PC-3 (cell line): Measurements from ENCODE around the gene BPIFB3. TPM values are rescaled to one million over a fixed set of nuclear protein-coding genes. Genes with fewer than 3 reads are reported as not detected.

Experiments
- ATAC-seq: fragments of 200-7000 bp; cut with Tn5 transposase; 2 replicates; pipeline ENCODE4 v1.9.1; 2020; ENCODE audit warnings: mild to moderate bottlenecking, moderate library complexity
- BruUV-seq: library from RNA; stranded (reverse); fragments of 400-500 nt; replicated peaks from 2 replicates; lab custom pipeline; 2021; lab: Mats Ljungman, UMichigan
- CTCF ChIA-PET: fragments of 300-600 bp; sonication (Branson Sonifier 250); formaldehyde crosslinking; loops from one replicate; lab custom pipeline; 2022; ENCODE audit warnings: antibody characterized with exemption; lab: Charles Lee
- POLR2A ChIA-PET: fragments of 300-600 bp; sonication (Branson Sonifier 250); formaldehyde crosslinking; loops from one replicate; lab custom pipeline; 2022; ENCODE audit warnings: antibody characterized with exemption; ENCODE audit not compliant: unreplicated experiment; lab: Charles Lee
- DNase-seq: peaks from one replicate; pipeline ENCODE4 v3.0.0-alpha.2; 2015
- H2AFZ ChIP-seq: fragments of 300-600 bp; sonication (generic); 2 replicates; pipeline ENCODE4 v1.6.0; 2016; ENCODE audit warnings: antibody characterized with exemption, low read length
- H3F3A ChIP-seq: fragments of 300-600 bp; sonication (generic); one replicate; pipeline ENCODE4 v1.6.0; 2017; ENCODE audit warnings: antibody characterized with exemption, low read length, control low read depth, mild to moderate bottlenecking; ENCODE audit not compliant: unreplicated experiment
- H3K27ac ChIP-seq: fragments of 300-600 bp; sonication (generic); 2 replicates; pipeline ENCODE4 v1.5.1; 2016; ENCODE audit warnings: mild to moderate bottlenecking, low read length
- H3K27me3 ChIP-seq: fragments of 300-600 bp; sonication (generic); 2 replicates; pipeline ENCODE4 v1.6.1; 2016; ENCODE audit warnings: low read length, mixed read lengths
- H3K36me3 ChIP-seq: fragments of 300-600 bp; sonication (generic); 2 replicates; pipeline ENCODE4 v1.6.1; 2016; ENCODE audit warnings: low read depth, mixed run types, low read length, mixed read lengths
- H3K4me1 ChIP-seq: fragments of 300-600 bp; sonication (generic); 2 replicates; pipeline ENCODE4 v1.5.1; 2016; ENCODE audit warnings: low read length; ENCODE audit not compliant: insufficient read depth
- H3K4me2 ChIP-seq: fragments of 300-600 bp; sonication (generic); 2 replicates; pipeline ENCODE4 v1.6.0; 2016; ENCODE audit warnings: low read length
- H3K4me3 ChIP-seq: fragments of 300-600 bp; sonication (generic); 2 replicates; pipeline ENCODE4 v1.5.1; 2016; ENCODE audit warnings: mild to moderate bottlenecking, low read length, mixed read lengths
- H3K79me2 ChIP-seq: fragments of 300-600 bp; sonication (generic); 2 replicates; pipeline ENCODE4 v1.6.1; 2017; ENCODE audit warnings: low read length, mixed read lengths
- H3K9ac ChIP-seq: fragments of 300-600 bp; sonication (generic); 2 replicates; pipeline ENCODE4 v1.6.0; 2016; ENCODE audit warnings: mild to moderate bottlenecking, low read length
- H3K9me2 ChIP-seq: fragments of 300-600 bp; sonication (generic); replicated peaks from 2 replicates; pipeline ENCODE4 v1.6.1; 2016; ENCODE audit warnings: mixed run types, low read length, mixed read lengths
- H3K9me3 ChIP-seq: fragments of 300-600 bp; sonication (generic); 2 replicates; pipeline ENCODE4 v1.6.1; 2016; ENCODE audit warnings: low read length, mixed read lengths
- H4K20me1 ChIP-seq: fragments of 300-600 bp; sonication (generic); 2 replicates; pipeline ENCODE4 v1.6.1; 2016; ENCODE audit warnings: low read length, mixed read lengths
- CTCF ChIP-seq: fragments of 300-600 bp; sonication (generic); conservative IDR thresholded peaks from 2 replicates; pipeline ENCODE4 v1.5.1; 2017; ENCODE audit warnings: antibody characterized with exemption, low read depth, mild to moderate bottlenecking, low read length
- EZH2 ChIP-seq: fragments of 300-600 bp; sonication (generic); IDR thresholded peaks from one replicate; pipeline ENCODE4 v1.6.1; 2017; ENCODE audit warnings: antibody characterized with exemption, mild to moderate bottlenecking, low read length; ENCODE audit not compliant: unreplicated experiment
- EZH2phosphoT487 ChIP-seq: fragments of 300-600 bp; sonication (generic); IDR thresholded peaks from 2 replicates; pipeline ENCODE4 v1.6.1; 2018; ENCODE audit warnings: mild to moderate bottlenecking, antibody characterized with exemption, low read length, borderline replicate concordance
- intact Hi-C: fragments of 100-400 bp; cut with micrococcal nuclease; formaldehyde crosslinking; loops from 2 replicates; pipeline ENCODE4 v1.9.0; 2023
- total RNA-seq: library from RNA; depleted of rRNA; stranded (reverse); fragments of >200 nt; gene quantifications from 2 replicates; pipeline ENCODE4 v1.2.3, GENCODE V29; 2014

BPIFB3 gene
- total RNA-seq, 1 experiment from 2014 or later: not detected

- H3K27ac ChIP-seq: no peak overlapping the region
- no peak for DNase-seq
- CTCF ChIA-PET: no interaction called here
- no peak overlapping the region for H3K4me2 ChIP-seq
- H3K27me3 ChIP-seq: 0 out of 2 replicates have a peak, but pooled peaks cover 3% of the 10 kb centered on the region
- H3K79me2 ChIP-seq: no peaks in the 10 kb centered on the region
- no TSS peak for BruUV-seq
- H3K4me1 ChIP-seq: no peaks in the 10 kb centered on the region
- H4K20me1 ChIP-seq: no peaks in the 10 kb centered on the region
- H2AFZ ChIP-seq: no peak overlapping the region
- no peak overlapping the region for H3K9ac ChIP-seq
- H3K36me3 ChIP-seq: no peaks in the 10 kb centered on the region
- H3K9me2 ChIP-seq: no peaks in the 10 kb centered on the region
- no peaks in the 10 kb centered on the region for H3K9me3 ChIP-seq
- TF ChIP-seq CTCF (no peak), EZH2 (no peak), EZH2phosphoT487 (no peak)
- ATAC-seq: no peak
- POLR2A ChIA-PET: no interaction called here
- no peaks in the 10 kb centered on the region for H3F3A ChIP-seq
- H3K4me3 ChIP-seq: no peak overlapping the region
- intact Hi-C loops: no loop called here
Observed at GRCh38 chr20:33081411-33082154, 27.9 kb downstream of the BPIFB3 start.

- DNase-seq (no peak), ATAC-seq (no peak)
- intact Hi-C loops: no loop called here
- Histone ChIP-seq H3K27ac (no peak overlapping the region), H3K9me3 (no peaks in the 10 kb centered on the region), H3K36me3 (no peaks in the 10 kb centered on the region), H3K9me2 (no peaks in the 10 kb centered on the region), H3K79me2 (no peaks in the 10 kb centered on the region), H2AFZ (no peak overlapping the region), H3F3A (no peaks in the 10 kb centered on the region), H3K9ac (no peak overlapping the region), H4K20me1 (no peaks in the 10 kb centered on the region), H3K27me3 (peaks cover 12% of the 10 kb centered on the region; the same call in 1 of the 2 replicates), H3K4me1 (no peaks in the 10 kb centered on the region), H3K4me3 (no peak overlapping the region), H3K4me2 (no peak overlapping the region)
- no peak for TF ChIP-seq EZH2phosphoT487
- TF ChIP-seq EZH2: no peak
- TF ChIP-seq CTCF: no peak
- POLR2A ChIA-PET: no interaction called here
- CTCF ChIA-PET: interaction anchor here (0.6 kb wide), 1 partner anchor 292 kb away, joined by 7 read pairs; no protein-coding TSS in a partner anchor
- BruUV-seq: no TSS peak
Observed at GRCh38 chr20:33082546-33082945, 28.8 kb downstream of the BPIFB3 start.
